Measurements from ENCODE around the gene EMP1. TPM values are rescaled to one million over a fixed set of nuclear protein-coding genes. Genes with fewer than 3 reads are reported as not detected.

Gene EMP1, protein sequence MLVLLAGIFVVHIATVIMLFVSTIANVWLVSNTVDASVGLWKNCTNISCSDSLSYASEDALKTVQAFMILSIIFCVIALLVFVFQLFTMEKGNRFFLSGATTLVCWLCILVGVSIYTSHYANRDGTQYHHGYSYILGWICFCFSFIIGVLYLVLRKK
- 10 to 100 TPM in 1 of 2 donors, 1 to 10 TPM in 1; 4.2 to 19.2 TPM for total RNA-seq

DNA sequence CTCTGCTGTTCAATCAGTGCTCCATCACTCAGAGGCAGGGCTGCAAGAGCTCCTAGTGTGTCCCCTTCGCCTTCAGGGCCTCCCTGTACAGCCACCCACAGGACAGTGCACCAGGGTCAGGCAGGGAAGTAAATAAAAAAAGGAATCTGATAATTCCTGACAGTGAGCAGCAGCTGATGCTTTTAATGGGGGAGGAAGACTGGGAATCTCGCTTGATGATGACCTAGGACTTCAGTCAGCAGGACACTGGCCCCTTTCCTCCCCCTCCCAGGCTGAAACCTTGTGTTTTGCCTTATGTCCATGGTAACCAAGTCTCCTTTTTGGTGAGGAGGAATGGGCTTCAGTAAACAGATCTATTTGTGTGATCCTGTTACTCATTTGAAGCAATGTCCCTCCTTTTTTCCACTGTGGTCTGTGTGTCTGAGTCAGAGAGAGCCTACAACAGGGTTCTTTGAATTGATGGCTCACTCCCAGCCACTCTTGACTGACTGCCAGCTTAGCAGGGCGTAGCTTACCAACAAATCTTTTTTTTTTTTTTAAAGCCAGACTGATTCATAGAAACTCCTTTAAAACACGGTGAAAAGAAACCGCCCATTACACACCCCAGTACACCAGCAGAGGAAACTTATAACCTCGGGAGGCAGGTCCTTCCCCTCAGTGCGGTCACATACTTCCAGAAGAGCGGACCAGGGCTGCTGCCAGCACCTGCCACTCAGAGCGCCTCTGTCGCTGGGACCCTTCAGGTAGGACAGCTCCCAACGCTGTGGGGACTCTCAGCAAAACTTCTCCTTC, at the start of gene EMP1:
TSS of gene EMP1 (plus strand) at position 597 of the 792 bp plus-strand sequence. CDS start 14,785 bp downstream, outside the sequence.
- H3K27ac Mint-ChIP-seq: peak within 1 kb of the TSS; percentile 41
- ATAC-seq (replicated peaks in 1 of 2): peak; percentile 98 to 99
- H3K9me3 Mint-ChIP-seq: no peaks in the 10 kb centered on the region
- peak within 1 kb of the TSS; percentile 74 to 79 for H3K4me3 Mint-ChIP-seq
- peaks cover 32% of the 10 kb centered on the region for H3K27me3 Mint-ChIP-seq (ENCODE audit: low read depth)
- peak; percentile 81 to 88 for DNase-seq
- peaks cover 40% of the 10 kb centered on the region for H3K4me1 Mint-ChIP-seq (ENCODE audit: low read depth)
- no peaks in the 10 kb centered on the region for H3K36me3 Mint-ChIP-seq (ENCODE audit: insufficient read depth in 2 of 2)

DNA sequence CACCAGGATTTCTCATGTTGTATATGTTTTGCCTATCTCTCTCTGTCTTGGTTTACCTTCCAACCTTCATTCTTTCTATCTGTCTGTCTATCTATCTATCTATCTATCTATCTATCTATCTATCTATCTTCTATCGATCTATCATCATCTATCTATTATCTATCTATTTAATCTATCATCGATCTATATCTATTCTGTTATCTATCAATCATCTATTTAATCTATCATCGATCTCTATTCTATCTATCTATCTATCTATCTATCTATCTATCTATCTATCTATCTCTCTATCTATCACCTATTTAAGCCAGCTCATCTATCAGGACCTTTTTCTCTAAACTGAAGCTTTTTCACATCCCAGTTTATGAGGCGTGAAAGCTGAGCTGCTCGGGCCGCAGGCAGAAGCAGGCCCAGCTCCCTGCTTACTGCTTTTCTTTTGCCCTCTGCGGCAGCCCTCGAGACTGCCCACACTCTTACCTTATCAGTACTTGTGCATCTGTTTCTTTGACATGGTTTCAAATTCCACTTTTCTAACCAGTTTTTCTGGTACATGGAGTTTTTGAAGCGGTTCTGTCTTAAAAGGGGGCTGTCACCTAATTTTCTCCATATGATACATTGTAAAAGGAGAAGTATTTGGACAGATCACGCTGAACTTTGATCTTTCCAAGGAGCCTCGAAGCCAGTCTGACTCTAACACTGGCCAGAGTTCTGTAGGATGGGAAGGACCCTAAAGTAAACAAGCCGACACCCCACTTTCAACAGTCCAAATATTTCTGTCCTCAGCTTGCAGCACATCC, 48.6 kb upstream of the EMP1 start:
- no peaks in the 10 kb centered on the region for H3K27me3 Mint-ChIP-seq (ENCODE audit: low read depth)
- ATAC-seq (replicated peaks in 1 of 2) (no peak), DNase-seq (no peak)
- no peak overlapping the region for H3K4me3 Mint-ChIP-seq
- no peaks in the 10 kb centered on the region for H3K4me1 Mint-ChIP-seq (ENCODE audit: low read depth)
- H3K27ac Mint-ChIP-seq: no peak overlapping the region
- H3K36me3 Mint-ChIP-seq (ENCODE audit: insufficient read depth in 2 of 2): no peaks in the 10 kb centered on the region
- no peaks in the 10 kb centered on the region for H3K9me3 Mint-ChIP-seq

DNA sequence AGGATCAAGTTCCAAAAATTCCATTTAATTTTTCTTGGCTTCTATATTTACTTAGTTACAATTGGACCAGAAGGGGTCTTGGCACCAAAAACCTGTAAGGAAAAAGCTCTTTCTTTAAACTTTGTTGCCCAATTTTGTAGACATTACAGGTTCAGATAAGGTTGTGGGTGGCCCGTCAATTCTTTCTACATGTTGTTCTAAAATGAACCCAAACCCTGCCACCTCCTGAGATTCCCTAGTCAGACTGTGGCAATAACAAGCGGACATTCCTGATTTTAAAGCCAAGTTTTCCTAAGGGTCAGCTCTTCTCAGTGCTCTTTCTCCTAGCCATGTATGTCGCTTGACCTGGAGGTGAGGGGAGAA, 48.1 kb upstream of the EMP1 start:
- no peaks in the 10 kb centered on the region for H3K9me3 Mint-ChIP-seq
- H3K27me3 Mint-ChIP-seq (ENCODE audit: low read depth): no peaks in the 10 kb centered on the region
- no peak overlapping the region for H3K27ac Mint-ChIP-seq
- H3K4me1 Mint-ChIP-seq (ENCODE audit: low read depth): no peaks in the 10 kb centered on the region
- ATAC-seq (replicated peaks in 1 of 2) (no peak), DNase-seq (no peak)
- H3K36me3 Mint-ChIP-seq (ENCODE audit: insufficient read depth in 2 of 2): no peaks in the 10 kb centered on the region
- no peak overlapping the region for H3K4me3 Mint-ChIP-seq

DNA sequence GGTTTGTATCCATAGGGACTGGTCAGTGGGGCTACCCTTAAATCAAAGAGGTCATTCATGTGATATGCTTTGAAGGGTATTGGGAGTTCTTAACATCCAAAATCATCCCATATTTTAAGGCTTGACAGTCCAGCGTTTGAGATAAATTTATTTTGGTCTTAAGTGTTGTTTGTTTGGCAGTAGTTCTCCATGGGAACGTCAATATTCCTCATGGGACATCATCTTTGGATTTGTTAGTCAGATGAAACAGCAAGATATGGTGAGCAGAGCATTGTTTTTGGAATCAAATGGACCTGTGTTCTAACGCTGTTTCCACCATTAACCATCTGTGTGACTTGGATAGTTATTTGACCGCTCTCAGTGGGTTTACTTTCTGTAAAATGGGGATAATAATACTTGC, 47.1 kb upstream of the EMP1 start:
- H3K4me1 Mint-ChIP-seq (ENCODE audit: low read depth): peaks cover 7% of the 10 kb centered on the region
- no peaks in the 10 kb centered on the region for H3K36me3 Mint-ChIP-seq (ENCODE audit: insufficient read depth in 2 of 2)
- no peak for ATAC-seq (replicated peaks in 1 of 2)

DNA sequence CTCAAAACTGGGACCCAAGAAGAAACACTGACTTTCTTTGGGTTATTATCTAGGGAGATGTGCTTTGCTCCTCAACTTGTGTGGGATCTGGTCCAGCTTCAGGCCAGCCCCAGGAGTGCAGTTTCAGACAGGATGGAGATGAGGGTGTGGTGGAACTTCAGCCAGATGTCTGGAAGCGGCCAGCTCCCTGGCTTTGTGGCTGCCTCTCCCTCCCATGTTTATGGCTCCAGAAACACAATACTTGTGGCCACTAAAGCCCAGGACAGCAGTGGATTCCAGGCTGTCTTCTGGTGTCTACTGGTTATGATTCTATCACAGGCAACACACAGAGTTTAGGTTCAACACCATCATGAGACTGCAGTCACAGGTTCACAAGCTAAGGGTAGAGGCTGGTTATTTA, 44.2 kb upstream of the EMP1 start:
- no peak overlapping the region for H3K4me3 Mint-ChIP-seq
- H3K4me1 Mint-ChIP-seq (ENCODE audit: low read depth): peaks cover 10% of the 10 kb centered on the region
- no peaks in the 10 kb centered on the region for H3K9me3 Mint-ChIP-seq
- ATAC-seq (replicated peaks in 1 of 2) (no peak), DNase-seq (no peak)
- no peaks in the 10 kb centered on the region for H3K36me3 Mint-ChIP-seq (ENCODE audit: insufficient read depth in 2 of 2)
- H3K27me3 Mint-ChIP-seq (ENCODE audit: low read depth): no peaks in the 10 kb centered on the region
- H3K27ac Mint-ChIP-seq: no peak overlapping the region

More for the DNA sequence above, 47.1 kb upstream of the EMP1 start:
- H3K27me3 Mint-ChIP-seq (ENCODE audit: low read depth): no peaks in the 10 kb centered on the region
- no peaks in the 10 kb centered on the region for H3K9me3 Mint-ChIP-seq
- no peak overlapping the region for H3K27ac Mint-ChIP-seq
- no peak for DNase-seq
- no peak overlapping the region for H3K4me3 Mint-ChIP-seq

DNA sequence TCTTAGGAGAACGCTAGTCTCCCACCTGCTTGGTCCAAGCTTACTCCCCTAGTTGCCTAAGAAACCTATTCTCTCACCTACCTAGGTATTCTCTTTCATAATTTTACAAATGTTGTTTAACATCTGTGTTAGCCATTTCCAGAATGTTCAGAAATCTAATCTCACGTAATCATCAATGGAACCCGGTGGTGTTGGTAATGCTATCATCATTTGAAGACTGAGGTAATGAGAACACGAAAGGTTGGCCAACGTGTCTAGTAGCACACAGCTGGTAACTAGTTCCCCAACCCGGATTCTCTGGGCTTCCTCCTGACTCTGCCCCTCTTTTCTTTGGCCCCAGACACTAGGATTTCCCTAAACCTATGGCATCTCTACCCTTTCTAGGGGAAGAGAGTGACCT, 43.8 kb upstream of the EMP1 start:
- DNase-seq: no peak
- Mint-ChIP-seq H3K9me3 (no peaks in the 10 kb centered on the region), H3K36me3 (ENCODE audit: insufficient read depth in 2 of 2) (no peaks in the 10 kb centered on the region), H3K27ac (no peak overlapping the region), H3K4me3 (no peak overlapping the region), H3K4me1 (ENCODE audit: low read depth) (peaks cover 10% of the 10 kb centered on the region), H3K27me3 (ENCODE audit: low read depth) (peaks cover 3% of the 10 kb centered on the region)
- no peak for ATAC-seq (replicated peaks in 1 of 2)

DNA sequence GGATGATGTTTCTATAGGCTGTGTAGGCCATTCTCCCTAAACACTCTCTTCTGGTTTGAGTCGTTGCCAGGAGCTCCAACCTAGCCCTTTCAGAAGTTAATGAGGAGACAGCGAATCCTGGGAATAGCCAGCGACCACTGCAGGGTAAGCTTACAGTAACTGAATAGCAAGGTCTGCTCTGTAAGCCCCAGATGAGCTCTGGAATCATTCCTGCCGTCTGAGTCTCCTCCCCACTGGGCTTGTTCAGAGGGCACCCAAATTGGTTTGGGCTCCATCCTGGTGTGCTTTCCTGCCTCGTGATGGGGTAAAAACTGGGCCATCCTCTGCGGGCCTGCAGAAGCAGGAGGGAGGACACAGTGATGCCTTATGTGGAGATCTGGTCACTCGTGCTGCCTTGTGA, 43.3 kb upstream of the EMP1 start:
- DNase-seq: no peak
- H3K4me3 Mint-ChIP-seq: no peak overlapping the region
- peaks cover 5% of the 10 kb centered on the region for H3K27me3 Mint-ChIP-seq (ENCODE audit: low read depth)
- no peak overlapping the region for H3K27ac Mint-ChIP-seq
- ATAC-seq (replicated peaks in 1 of 2): no peak
- peaks cover 10% of the 10 kb centered on the region for H3K4me1 Mint-ChIP-seq (ENCODE audit: low read depth)
- no peaks in the 10 kb centered on the region for H3K9me3 Mint-ChIP-seq
- no peaks in the 10 kb centered on the region for H3K36me3 Mint-ChIP-seq (ENCODE audit: insufficient read depth in 2 of 2)

DNA sequence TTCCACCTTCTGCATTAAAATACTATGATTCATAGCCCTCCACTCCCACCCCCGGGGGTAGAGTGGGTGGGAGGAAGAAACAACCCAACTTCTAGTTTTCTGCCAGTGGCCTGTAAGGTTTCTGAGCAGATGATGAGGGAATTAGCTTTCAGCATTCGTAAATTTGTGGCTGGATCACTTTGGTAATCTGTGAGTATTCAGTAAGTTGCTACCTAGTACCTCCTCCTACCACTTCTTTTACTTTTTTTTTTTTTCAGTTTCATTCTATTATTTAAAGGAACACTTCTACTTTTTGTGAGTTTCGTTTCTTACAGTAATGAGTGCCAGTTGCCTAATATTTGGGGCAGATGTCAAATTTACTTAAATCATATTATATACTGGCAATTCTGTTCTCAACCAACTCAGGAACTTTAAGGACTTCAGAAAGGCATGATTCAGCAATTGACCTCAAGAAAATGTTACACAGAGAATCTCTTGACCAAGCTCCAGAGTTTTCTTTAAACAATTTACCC, 42.4 kb upstream of the EMP1 start:
- peaks cover 5% of the 10 kb centered on the region for H3K27me3 Mint-ChIP-seq (ENCODE audit: low read depth)
- H3K4me3 Mint-ChIP-seq: no peak overlapping the region
- DNase-seq (no peak), ATAC-seq (replicated peaks in 1 of 2) (no peak)
- H3K27ac Mint-ChIP-seq: peak overlapping the region; percentile 38
- H3K4me1 Mint-ChIP-seq (ENCODE audit: low read depth): peaks cover 10% of the 10 kb centered on the region
- no peaks in the 10 kb centered on the region for H3K9me3 Mint-ChIP-seq
- no peaks in the 10 kb centered on the region for H3K36me3 Mint-ChIP-seq (ENCODE audit: insufficient read depth in 2 of 2)

DNA sequence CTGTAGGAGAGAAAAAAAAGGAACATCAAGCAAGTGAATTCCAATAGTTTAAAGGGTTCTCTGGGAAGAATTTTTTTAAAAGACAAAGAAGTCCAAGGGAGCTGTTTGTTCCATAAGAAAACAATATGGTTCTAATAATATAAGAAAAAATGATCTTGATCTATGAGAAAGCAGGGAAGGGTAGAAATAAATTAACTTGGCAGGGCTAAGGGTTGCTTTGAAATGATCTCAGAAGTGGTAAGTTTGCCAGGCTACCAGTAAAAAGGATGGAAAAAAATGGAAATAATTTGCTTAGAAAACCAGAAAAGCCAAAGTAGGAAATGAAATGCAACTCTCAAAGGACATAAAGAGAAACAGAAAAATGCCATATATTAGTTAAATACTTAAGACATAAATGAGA, 41.7 kb upstream of the EMP1 start:
- no peaks in the 10 kb centered on the region for H3K36me3 Mint-ChIP-seq (ENCODE audit: insufficient read depth in 2 of 2)
- H3K27me3 Mint-ChIP-seq (ENCODE audit: low read depth): peaks cover 5% of the 10 kb centered on the region
- no peak overlapping the region for H3K4me3 Mint-ChIP-seq
- H3K9me3 Mint-ChIP-seq: no peaks in the 10 kb centered on the region
- ATAC-seq (replicated peaks in 1 of 2) (no peak), DNase-seq (no peak)
- H3K4me1 Mint-ChIP-seq (ENCODE audit: low read depth): peaks cover 10% of the 10 kb centered on the region
- H3K27ac Mint-ChIP-seq: peak overlapping the region; percentile 70

DNA sequence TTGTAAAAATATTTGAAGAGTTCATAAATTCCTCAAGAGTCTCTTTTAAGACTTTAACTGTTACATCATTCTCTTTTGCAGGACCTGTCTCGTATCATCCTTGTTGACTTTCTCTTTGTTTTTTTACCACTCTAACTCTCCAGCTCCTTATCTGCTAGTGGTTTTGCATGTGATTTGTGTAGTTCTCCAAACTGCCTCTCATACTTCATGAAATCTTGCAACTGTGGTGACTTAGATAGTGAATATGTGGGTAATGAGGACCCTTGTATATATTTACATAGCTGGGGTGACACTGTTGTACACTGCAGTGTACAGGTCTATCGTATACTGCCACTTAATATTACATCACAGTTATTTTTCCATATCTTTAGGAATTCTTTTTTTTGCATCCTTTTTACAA, 40.2 kb upstream of the EMP1 start:
- no peaks in the 10 kb centered on the region for H3K36me3 Mint-ChIP-seq (ENCODE audit: insufficient read depth in 2 of 2)
- H3K4me3 Mint-ChIP-seq: no peak overlapping the region

DNA sequence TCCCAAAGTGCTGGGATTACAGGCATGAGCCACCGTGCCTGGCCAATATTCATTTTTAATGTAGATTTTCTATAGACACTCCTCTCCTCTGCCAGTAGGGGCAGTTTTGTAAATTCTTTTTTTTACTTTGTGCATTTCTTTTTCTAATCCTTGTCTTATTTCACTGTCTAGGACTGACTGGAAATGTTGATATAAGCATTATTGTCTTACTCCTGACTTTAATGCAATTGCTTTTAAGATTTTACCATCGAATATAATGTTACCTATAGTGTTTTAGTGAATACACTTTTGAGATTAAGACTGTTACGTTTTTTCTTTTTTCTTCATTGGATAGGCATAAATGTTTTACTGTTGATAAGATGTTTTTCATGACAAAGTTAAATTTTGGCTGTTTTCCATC, 35.4 kb upstream of the EMP1 start:
- Mint-ChIP-seq H3K4me3 (no peak overlapping the region), H3K4me1 (ENCODE audit: low read depth) (peaks cover 18% of the 10 kb centered on the region), H3K36me3 (ENCODE audit: insufficient read depth in 2 of 2) (no peaks in the 10 kb centered on the region), H3K9me3 (no peaks in the 10 kb centered on the region), H3K27ac (no peak overlapping the region), H3K27me3 (ENCODE audit: low read depth) (peaks cover 5% of the 10 kb centered on the region)
- ATAC-seq (replicated peaks in 1 of 2) (no peak), DNase-seq (no peak)

More for the DNA sequence above, 40.2 kb upstream of the EMP1 start:
- H3K27me3 Mint-ChIP-seq (ENCODE audit: low read depth): peaks cover 5% of the 10 kb centered on the region
- DNase-seq: no peak
- ATAC-seq (replicated peaks in 1 of 2): no peak
- H3K27ac Mint-ChIP-seq: no peak overlapping the region
- peaks cover 10% of the 10 kb centered on the region for H3K4me1 Mint-ChIP-seq (ENCODE audit: low read depth)
- H3K9me3 Mint-ChIP-seq: no peaks in the 10 kb centered on the region

DNA sequence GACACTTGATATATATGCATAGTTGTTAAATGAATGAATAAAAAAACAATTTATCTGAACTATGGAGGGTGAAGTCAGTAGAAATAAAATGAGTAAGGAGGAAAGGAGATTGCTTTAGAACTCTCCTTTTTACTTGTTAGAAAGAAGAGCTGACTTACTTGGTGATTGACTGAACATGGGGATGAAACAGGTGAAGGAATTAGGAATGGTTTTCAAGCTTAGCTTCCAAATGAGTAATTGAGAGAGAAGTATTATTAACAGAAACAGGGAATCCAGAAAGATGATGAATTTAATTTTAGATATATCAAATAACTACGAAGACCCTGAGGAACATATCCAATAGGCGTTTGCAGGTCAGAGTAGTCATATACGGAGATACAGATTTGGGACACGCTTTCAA, 33.6 kb upstream of the EMP1 start:
- no peak overlapping the region for H3K4me3 Mint-ChIP-seq
- DNase-seq: no peak
- H3K27me3 Mint-ChIP-seq (ENCODE audit: low read depth): peaks cover 1% of the 10 kb centered on the region
- no peaks in the 10 kb centered on the region for H3K36me3 Mint-ChIP-seq (ENCODE audit: insufficient read depth in 2 of 2)
- no peaks in the 10 kb centered on the region for H3K9me3 Mint-ChIP-seq
- no peak overlapping the region for H3K27ac Mint-ChIP-seq
- peaks cover 21% of the 10 kb centered on the region for H3K4me1 Mint-ChIP-seq (ENCODE audit: low read depth)
- ATAC-seq (replicated peaks in 1 of 2): no peak

All from activated T-cell treated with anti-CD3 and anti-CD28 coated beads, Interleukin-2, amount 50 U/mL, for 72 hours (primary cell).